ENCODE data around the gene ASRGL1. TPM values are rescaled to one million over a fixed set of nuclear protein-coding genes. Genes with fewer than 3 reads are reported as not detected.

The ASRGL1 gene
- total RNA-seq, 4 donors from 2014 or later, result 0.66 to 7.6 (median 4.4) TPM; not detected in 1

DNA sequence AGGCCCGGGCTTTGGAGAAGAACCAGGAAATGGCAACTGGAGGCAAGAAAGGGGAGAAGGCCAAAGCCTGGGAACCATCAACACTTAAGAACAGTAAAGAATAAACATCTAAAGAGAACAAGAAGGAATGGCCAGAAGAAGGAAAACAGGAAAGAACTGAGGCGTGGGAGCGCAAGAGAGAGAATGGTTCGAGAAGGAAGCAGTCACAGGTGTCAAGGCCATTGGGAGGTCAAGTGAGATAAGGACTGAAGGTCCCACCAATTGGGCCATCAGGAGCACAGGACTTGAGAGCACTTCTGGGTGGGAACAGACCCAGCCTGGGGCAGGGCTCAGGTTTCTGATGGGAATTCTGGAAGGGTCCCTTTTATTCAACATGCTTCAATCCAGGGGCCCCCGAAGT is 80.9 kb downstream of the ASRGL1 start:
- H3K9me3 ChIP-seq, result no peaks in the 10 kb centered on the region
- peaks cover 13 to 73% (median 26%) of the 10 kb centered on the region in 3 donors for H3K4me1 ChIP-seq
- DNase-seq, result no peak
- no peak overlapping the region for H3K4me3 ChIP-seq
- H3K27me3 ChIP-seq, result no peaks in the 10 kb centered on the region
- H3K36me3 ChIP-seq, result no peaks in the 10 kb centered on the region
- WGBS, 2 donors, result 87 to 90% methylated on average over 5 of the region's 5 CpGs
- intact Hi-C loops (cut with DNase I), result no loop called here
- TF ChIP-seq, protein P1, sequence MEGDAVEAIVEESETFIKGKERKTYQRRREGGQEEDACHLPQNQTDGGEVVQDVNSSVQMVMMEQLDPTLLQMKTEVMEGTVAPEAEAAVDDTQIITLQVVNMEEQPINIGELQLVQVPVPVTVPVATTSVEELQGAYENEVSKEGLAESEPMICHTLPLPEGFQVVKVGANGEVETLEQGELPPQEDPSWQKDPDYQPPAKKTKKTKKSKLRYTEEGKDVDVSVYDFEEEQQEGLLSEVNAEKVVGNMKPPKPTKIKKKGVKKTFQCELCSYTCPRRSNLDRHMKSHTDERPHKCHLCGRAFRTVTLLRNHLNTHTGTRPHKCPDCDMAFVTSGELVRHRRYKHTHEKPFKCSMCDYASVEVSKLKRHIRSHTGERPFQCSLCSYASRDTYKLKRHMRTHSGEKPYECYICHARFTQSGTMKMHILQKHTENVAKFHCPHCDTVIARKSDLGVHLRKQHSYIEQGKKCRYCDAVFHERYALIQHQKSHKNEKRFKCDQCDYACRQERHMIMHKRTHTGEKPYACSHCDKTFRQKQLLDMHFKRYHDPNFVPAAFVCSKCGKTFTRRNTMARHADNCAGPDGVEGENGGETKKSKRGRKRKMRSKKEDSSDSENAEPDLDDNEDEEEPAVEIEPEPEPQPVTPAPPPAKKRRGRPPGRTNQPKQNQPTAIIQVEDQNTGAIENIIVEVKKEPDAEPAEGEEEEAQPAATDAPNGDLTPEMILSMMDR (IDR thresholded peaks at IDR 0.05), result no peak
- TF ChIP-seq POLR2A (IDR thresholded peaks at IDR 0.05), result no peak
- peak overlapping the region in 1 of 4 donors; percentile 65 for H3K27ac ChIP-seq

DNA sequence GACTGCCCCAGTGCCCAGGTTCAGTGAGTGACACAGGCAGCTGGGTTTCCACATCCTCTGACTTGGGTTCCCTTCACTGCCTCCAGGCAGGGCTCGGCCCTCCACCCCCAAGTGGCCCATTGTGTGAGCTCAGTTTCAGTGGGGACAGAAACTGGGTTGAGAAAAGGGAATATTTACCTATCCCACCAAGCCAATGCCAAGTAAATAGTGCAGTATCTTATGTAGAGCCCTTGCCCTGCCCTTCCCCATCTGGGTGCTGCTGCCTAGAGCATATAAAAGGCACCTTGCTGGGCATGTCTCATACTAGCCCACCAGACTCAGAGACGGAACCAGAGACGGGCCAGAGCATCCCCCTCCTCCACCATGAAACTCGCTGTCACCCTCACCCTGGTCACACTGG is 81.5 kb downstream of the ASRGL1 start, which contains the start of gene SCGB1A1:
SCGB1A1 (plus strand) TSS at position 301 of the 400 bp plus-strand sequence; CDS start at position 364, 63 bp downstream.
- Histone ChIP-seq H3K4me1 (peaks cover 7 to 67% (median 20%) of the 10 kb centered on the region in 3 donors), H3K27ac (peak within 1 kb of the TSS in 3 of 4 donors; percentile 61 to 68 (median 65)), H3K36me3 (no peaks in the 10 kb centered on the region), H3K27me3 (no peaks in the 10 kb centered on the region), H3K4me3 (no peak within 1 kb of the TSS), H3K9me3 (no peaks in the 10 kb centered on the region)
- intact Hi-C loops (cut with DNase I), result no loop called here
- no peak for DNase-seq
- WGBS, 2 donors, result 51 to 95% methylated on average over 2 to 3 of the region's 4 CpGs
- TF ChIP-seq, protein P1 (IDR thresholded peaks at IDR 0.05), result no peak
- TF ChIP-seq POLR2A (IDR thresholded peaks at IDR 0.05), result no peak

DNA sequence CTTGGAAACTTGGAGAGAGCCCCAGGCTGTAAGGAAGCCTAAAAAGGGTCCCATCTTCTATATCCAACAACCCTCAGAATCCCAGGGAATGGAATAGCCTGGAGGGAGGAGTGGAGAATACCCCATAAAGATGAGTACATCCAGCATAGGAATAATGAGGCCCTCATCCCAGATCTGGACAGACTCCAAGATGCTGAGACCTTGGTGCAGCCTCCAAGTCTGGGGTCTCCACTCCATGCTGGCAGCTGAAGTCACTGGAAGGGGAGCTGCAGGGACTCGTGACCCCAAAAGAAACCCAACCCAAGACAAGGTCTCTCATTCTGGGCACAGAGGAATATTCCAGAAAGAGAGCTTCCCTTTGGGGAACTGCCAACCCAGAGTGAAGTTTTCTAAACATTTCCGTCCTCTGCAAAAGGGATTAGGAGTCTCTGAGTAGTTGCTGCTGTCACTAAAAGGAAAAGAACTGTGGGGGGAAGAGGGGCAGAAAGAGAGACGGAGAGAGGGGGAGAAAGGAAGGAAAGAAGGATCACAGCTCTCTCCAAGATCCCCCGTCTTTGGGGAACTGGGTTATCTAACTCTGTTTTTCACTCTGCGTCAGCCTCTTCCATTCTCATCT is 82.2 kb downstream of the ASRGL1 start:
- Histone ChIP-seq H3K27ac (peak overlapping the region in 3 of 4 donors; percentile 61 to 68 (median 65)), H3K36me3 (no peaks in the 10 kb centered on the region), H3K4me3 (no peak overlapping the region), H3K27me3 (no peaks in the 10 kb centered on the region), H3K4me1 (peaks cover 7 to 64% (median 16%) of the 10 kb centered on the region in 3 donors), H3K9me3 (no peaks in the 10 kb centered on the region)
- 61 to 63% methylated on average over 4 to 5 of the region's 5 CpGs for WGBS, 2 donors
- TF ChIP-seq, protein P1 (IDR thresholded peaks at IDR 0.05), result no peak
- no peak for TF ChIP-seq POLR2A (IDR thresholded peaks at IDR 0.05)
- DNase-seq, result no peak
- intact Hi-C loops (cut with DNase I), result no loop called here

DNA sequence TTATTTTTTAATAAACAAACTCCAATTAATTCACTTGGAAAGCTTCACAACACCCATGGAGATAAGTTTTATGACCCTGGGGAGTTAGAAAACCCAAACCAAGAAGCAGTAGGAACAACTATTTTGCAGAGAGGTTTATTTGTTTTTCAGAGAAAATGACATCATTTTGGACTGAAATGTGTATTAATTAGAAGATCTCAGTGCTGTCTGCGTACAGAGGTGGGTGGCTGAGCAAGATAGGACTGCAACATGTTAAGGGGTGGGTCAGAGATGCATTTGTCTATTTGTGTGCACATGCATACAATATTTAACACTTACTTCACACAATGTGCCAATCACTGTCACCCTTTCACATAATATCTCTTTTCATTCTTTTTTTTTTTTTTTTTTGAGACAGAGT is 82.7 kb downstream of the ASRGL1 start:
- H3K36me3 ChIP-seq, result no peaks in the 10 kb centered on the region
- 47 to 56% methylated on average over 1 of the region's 1 CpG for WGBS, 2 donors
- no peak overlapping the region for H3K4me3 ChIP-seq
- intact Hi-C loops (cut with DNase I), result no loop called here
- no peaks in the 10 kb centered on the region for H3K9me3 ChIP-seq
- DNase-seq, result no peak
- H3K27me3 ChIP-seq, result no peaks in the 10 kb centered on the region
- peaks cover 11 to 67% (median 21%) of the 10 kb centered on the region in 3 donors for H3K4me1 ChIP-seq
- H3K27ac ChIP-seq, result peak overlapping the region in 3 of 4 donors; percentile 61 to 68 (median 65)
- no peak for TF ChIP-seq POLR2A (IDR thresholded peaks at IDR 0.05)
- TF ChIP-seq, protein P1 (IDR thresholded peaks at IDR 0.05), result no peak

DNA sequence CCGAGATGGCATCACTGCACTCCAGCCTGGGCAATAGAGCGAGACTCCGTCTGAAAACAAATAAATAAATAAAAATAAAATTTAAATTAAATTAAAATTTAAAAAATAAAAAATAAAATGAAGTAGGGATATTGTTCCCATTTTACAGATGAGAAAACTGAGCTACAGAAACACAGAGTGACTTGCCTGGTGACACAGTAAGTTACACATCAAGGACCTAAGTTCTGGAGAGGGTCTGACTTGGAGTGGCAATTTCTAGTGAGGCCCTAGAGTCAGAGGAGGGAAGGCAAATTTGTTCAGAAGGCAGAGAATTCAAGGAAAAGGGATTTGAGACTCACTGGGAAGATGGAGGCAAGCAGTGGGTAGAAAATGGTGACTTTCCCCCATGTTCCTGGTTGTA is 83.6 kb downstream of the ASRGL1 start:
- no peaks in the 10 kb centered on the region for H3K27me3 ChIP-seq
- peaks cover 12 to 68% (median 26%) of the 10 kb centered on the region in 3 donors for H3K4me1 ChIP-seq
- intact Hi-C loops (cut with DNase I), result no loop called here
- H3K4me3 ChIP-seq, result no peak overlapping the region
- TF ChIP-seq POLR2A (IDR thresholded peaks at IDR 0.05), result no peak
- TF ChIP-seq, protein P1 (IDR thresholded peaks at IDR 0.05), result no peak
- DNase-seq, result no peak
- no peaks in the 10 kb centered on the region for H3K36me3 ChIP-seq
- peak overlapping the region in 2 of 4 donors; percentile 7 to 61 for H3K27ac ChIP-seq
- H3K9me3 ChIP-seq, result no peaks in the 10 kb centered on the region
- 89 to 98% methylated on average over 3 of the region's 3 CpGs for WGBS, 2 donors
